Right ventricle myocardium inferior (tissue), 1 donor: ENCODE results near the gene CHSY1. TPM values are rescaled to one million over a fixed set of nuclear protein-coding genes. Genes with fewer than 3 reads are reported as not detected.

Experiments used
- ATAC-seq: fragments of 200-7000 bp; cut with Tn5 transposase; one replicate; pipeline ENCODE4 v1.9.1; 2020; ENCODE audit warnings: mild to moderate bottlenecking, moderate library complexity
- DNase-seq: peaks from one replicate; pipeline ENCODE4 v3.0.0; 2021; ENCODE audit errors: missing footprints
- intact Hi-C: fragments of 100-400 bp; cut with DNase I; formaldehyde crosslinking; loops from one replicate; pipeline ENCODE4 v1.11.0; 2022
- total RNA-seq: library from RNA; stranded (reverse); fragmentation: NEBNext Ultra II Directional; extraction: Animal tissue kit (Norgen Biotek cat#: 25700); gene quantifications from one replicate; pipeline ENCODE4 v1.2.1, GENCODE V29; 2021
- donor health status: DM: no; HTN: yes; CAD: no; lungs with severe emphysema.

CHSY1 gene
- total RNA-seq, 1 donor from 2014 or later: 13.3 TPM

- no peak for ATAC-seq
- intact Hi-C loops: no loop called here
- no peak for DNase-seq
Observed at GRCh38 chr15:101152914-101153313, 98.9 kb downstream of the CHSY1 start.

GRCh38 chr15:101151288-101151687, 100.6 kb downstream of the CHSY1 start:
- intact Hi-C loops: no loop called here
- ATAC-seq: no peak
- DNase-seq: no peak

GRCh38 chr15:101150723-101151040, 101.2 kb downstream of the CHSY1 start:
- intact Hi-C loops: no loop called here
- ATAC-seq (no peak), DNase-seq (no peak)

- intact Hi-C loops: no loop called here
- ATAC-seq (no peak), DNase-seq (no peak)
Observed at GRCh38 chr15:101149864-101150722, 101.8 kb downstream of the CHSY1 start.

- intact Hi-C loops: no loop called here
- no peak for DNase-seq
- peak; percentile 54 for ATAC-seq
Observed at GRCh38 chr15:101148881-101149664, 102.8 kb downstream of the CHSY1 start.

- intact Hi-C loops: no loop called here
- peak; percentile 18 for ATAC-seq
- DNase-seq: no peak
Observed at GRCh38 chr15:101148166-101148880, 103.5 kb downstream of the CHSY1 start.

- no peak for ATAC-seq
- intact Hi-C loops: no loop called here
- no peak for DNase-seq
Observed at GRCh38 chr15:101147181-101147580, 104.7 kb downstream of the CHSY1 start.

GRCh38 chr15:101146118-101146702, 105.6 kb downstream of the CHSY1 start:
- intact Hi-C loops: no loop called here
- DNase-seq (no peak), ATAC-seq (no peak)

- no peak for ATAC-seq
- DNase-seq: no peak
- intact Hi-C loops: no loop called here
Observed at GRCh38 chr15:101145362-101145761, 106.5 kb downstream of the CHSY1 start.

- DNase-seq (no peak), ATAC-seq (no peak)
- intact Hi-C loops: no loop called here
Observed at GRCh38 chr15:101143321-101143720, 108.5 kb downstream of the CHSY1 start.

GRCh38 chr15:101142711-101143110, 109.1 kb downstream of the CHSY1 start:
- no peak for ATAC-seq
- DNase-seq: no peak
- intact Hi-C loops: no loop called here

GRCh38 chr15:101141926-101142527, 109.8 kb downstream of the CHSY1 start:
- DNase-seq (no peak), ATAC-seq (no peak)
- intact Hi-C loops: no loop called here

- DNase-seq (no peak), ATAC-seq (no peak)
- intact Hi-C loops: no loop called here
Observed at GRCh38 chr15:101140697-101141065, 111.2 kb downstream of the CHSY1 start.

GRCh38 chr15:101139986-101140696, 111.7 kb downstream of the CHSY1 start:
- no peak for ATAC-seq
- intact Hi-C loops: no loop called here

GRCh38 chr15:101138913-101139880, 112.7 kb downstream of the CHSY1 start:
- DNase-seq (no peak), ATAC-seq (no peak)
- intact Hi-C loops: no loop called here

More at GRCh38 chr15:101139986-101140696, 111.7 kb downstream of the CHSY1 start:
- DNase-seq: no peak

GRCh38 chr15:101138086-101138660, 113.7 kb downstream of the CHSY1 start:
- DNase-seq: no peak
- intact Hi-C loops: no loop called here
- no peak for ATAC-seq
